Measurements from ENCODE around the gene RTN4IP1.

GRCh38 chr6:106631346-106631745 is 2.0 kb upstream of the RTN4IP1 start:
- no peak for TF ChIP-seq CTCF (IDR thresholded peaks at IDR 0.05)
- no peak for TF ChIP-seq POLR2A (IDR thresholded peaks at IDR 0.05)
- no peak for TF ChIP-seq EP300 (IDR thresholded peaks at IDR 0.05)
